ENCODE measurements around the gene MT1B.

GRCh38 chr16:56653218-56653617 lies 1.5 kb downstream of the MT1B start:
- TF ChIP-seq CTCF (IDR thresholded peaks at IDR 0.05) (no peak), POLR2A (IDR thresholded peaks at IDR 0.05) (no peak)

All from esophagus squamous epithelium (tissue), 4 donors.